Fibroblast of lung (primary cell): ENCODE results near the gene GPM6B. TPM values are rescaled to one million over a fixed set of nuclear protein-coding genes. Genes with fewer than 3 reads are reported as not detected.

Experiments used
- DNase-seq, 2 donors: peaks; one replicate each; pipeline versions ENCODE4 v3.0.0 to v3.0.0-alpha.2; 2010; ENCODE audit warnings: low read depth in 2 of 2
- H2AFZ ChIP-seq: 2 replicates; pipeline ENCODE4 v1.5.1; 2012; ENCODE audit warnings: low read length, control low read depth, inconsistent platforms
- H3K27ac ChIP-seq: 2 replicates; pipeline ENCODE4 v1.5.1; 2011; ENCODE audit warnings: low read length, control low read depth; ENCODE audit not compliant: insufficient read depth
- H3K27me3 ChIP-seq: 2 replicates; pipeline ENCODE4 v1.5.1; 2011; ENCODE audit warnings: mild to moderate bottlenecking, low read length; ENCODE audit not compliant: control insufficient read depth, insufficient read depth
- H3K36me3 ChIP-seq: 2 replicates; pipeline ENCODE4 v1.5.1; 2011; ENCODE audit warnings: low read length; ENCODE audit not compliant: control insufficient read depth, insufficient read depth
- H3K4me1 ChIP-seq: 2 replicates; pipeline ENCODE4 v1.5.1; 2011; ENCODE audit warnings: low read length; ENCODE audit not compliant: control insufficient read depth, insufficient read depth; ENCODE audit errors: extremely low read depth
- H3K4me2 ChIP-seq: 2 replicates; pipeline ENCODE4 v1.5.1; 2011; ENCODE audit warnings: low read length, control low read depth; ENCODE audit not compliant: insufficient read depth; ENCODE audit errors: extremely low read depth
- H3K4me3 ChIP-seq, 4 experiments: fragments of 200-600 bp in 1 of 4; sonication (generic) in 1 of 4; replicated peaks in 1 of 4; 2 replicates each; pipeline ENCODE4 v1.5.1; 2011 to 2016; ENCODE audit warnings: low read length in 4 of 4, low read depth in 3 of 4, mild to moderate bottlenecking in 3 of 4, control low read depth in 2 of 4, inconsistent platforms in 1 of 4, mixed read lengths in 1 of 4; ENCODE audit not compliant: insufficient read depth in 1 of 4; ENCODE audit errors: control extremely low read depth in 1 of 4
- H3K79me2 ChIP-seq: 2 replicates; pipeline ENCODE4 v1.5.1; 2012; ENCODE audit warnings: mild to moderate bottlenecking, low read length, inconsistent platforms; ENCODE audit not compliant: control insufficient read depth, insufficient read depth
- H3K9ac ChIP-seq: 2 replicates; pipeline ENCODE4 v1.5.1; 2011; ENCODE audit warnings: mild to moderate bottlenecking, low read length, control low read depth; ENCODE audit not compliant: insufficient read depth
- H3K9me3 ChIP-seq: 2 replicates; pipeline ENCODE4 v1.5.1; 2012; ENCODE audit warnings: low read depth, low read length; ENCODE audit not compliant: control insufficient read depth, insufficient read depth
- H4K20me1 ChIP-seq: 2 replicates; pipeline ENCODE4 v1.5.1; 2011; ENCODE audit warnings: low read length; ENCODE audit not compliant: control insufficient read depth, insufficient read depth; ENCODE audit errors: extremely low read depth
- EZH2 ChIP-seq: IDR thresholded peaks from 2 replicates; pipeline ENCODE4 v1.5.1; 2012; ENCODE audit warnings: low read length, control low read depth, mild to moderate bottlenecking; ENCODE audit errors: missing control alignments
- polyA plus RNA-seq, 2 donors: library from polyadenylated mRNA; depleted of rRNA in 1 of 2; stranded (reverse) in 1 of 2; unstranded in 1 of 2; fragments of >200 nt; gene quantifications; 2 replicates each; pipeline ENCODE4 v1.2.1, GENCODE V29; 2011 to 2012; ENCODE audit warnings: missing spikeins in 1 of 2
- total RNA-seq: library from RNA; depleted of rRNA; stranded (reverse); fragments of >200 nt; gene quantifications from 2 replicates; pipeline ENCODE4 v1.2.1, GENCODE V29; 2014
- TF ChIP-seq, protein P1 (sequence below), 2 donors: IDR thresholded peaks in 1 of 2; conservative IDR thresholded peaks in 1 of 2; 1 replicate in 1 of 2; 2 replicates in 1 of 2; pipeline ENCODE4 v1.5.1; 2011 to 2012; ENCODE audit warnings: low read length in 2 of 2, control low read depth in 1 of 2, inconsistent platforms in 1 of 2, low read depth in 1 of 2, mild to moderate bottlenecking in 1 of 2

Gene GPM6B
- total and polyA plus RNA-seq, 2 donors (not counting 1 experiment from before 2014, with no cell fraction given), result 0.99 to 5.2 TPM

DNA sequence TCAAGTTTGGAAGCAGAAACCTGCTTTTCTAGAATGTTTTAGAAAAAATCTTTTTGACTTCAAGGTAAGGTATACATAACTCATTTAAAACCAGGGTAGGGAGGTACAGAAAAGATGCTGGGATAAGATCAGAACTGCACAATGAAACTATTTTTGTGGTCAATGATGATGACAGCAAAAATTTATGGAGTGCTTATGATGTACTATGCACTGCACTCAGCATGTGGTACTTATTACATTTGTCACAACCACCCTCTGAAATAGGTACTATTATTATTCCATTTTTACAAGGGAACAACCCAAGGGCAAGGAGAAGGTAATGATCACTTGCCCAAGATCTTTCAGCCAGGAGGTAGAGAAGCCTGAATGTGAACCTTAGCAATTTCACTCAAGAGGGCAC is 8.0 kb downstream of the GPM6B start:
- Histone ChIP-seq H3K4me2 (no peak overlapping the region), H3K27me3 (no peaks in the 10 kb centered on the region), H3K27ac (no peak overlapping the region), H3K9ac (no peak overlapping the region), H4K20me1 (no peaks in the 10 kb centered on the region), H3K36me3 (no peaks in the 10 kb centered on the region), H2AFZ (no peak overlapping the region), H3K4me3 (no peak overlapping the region), H3K79me2 (no peaks in the 10 kb centered on the region), H3K4me1 (no peaks in the 10 kb centered on the region), H3K9me3 (no peaks in the 10 kb centered on the region)
- no peak for TF ChIP-seq EZH2
- TF ChIP-seq, protein P1, sequence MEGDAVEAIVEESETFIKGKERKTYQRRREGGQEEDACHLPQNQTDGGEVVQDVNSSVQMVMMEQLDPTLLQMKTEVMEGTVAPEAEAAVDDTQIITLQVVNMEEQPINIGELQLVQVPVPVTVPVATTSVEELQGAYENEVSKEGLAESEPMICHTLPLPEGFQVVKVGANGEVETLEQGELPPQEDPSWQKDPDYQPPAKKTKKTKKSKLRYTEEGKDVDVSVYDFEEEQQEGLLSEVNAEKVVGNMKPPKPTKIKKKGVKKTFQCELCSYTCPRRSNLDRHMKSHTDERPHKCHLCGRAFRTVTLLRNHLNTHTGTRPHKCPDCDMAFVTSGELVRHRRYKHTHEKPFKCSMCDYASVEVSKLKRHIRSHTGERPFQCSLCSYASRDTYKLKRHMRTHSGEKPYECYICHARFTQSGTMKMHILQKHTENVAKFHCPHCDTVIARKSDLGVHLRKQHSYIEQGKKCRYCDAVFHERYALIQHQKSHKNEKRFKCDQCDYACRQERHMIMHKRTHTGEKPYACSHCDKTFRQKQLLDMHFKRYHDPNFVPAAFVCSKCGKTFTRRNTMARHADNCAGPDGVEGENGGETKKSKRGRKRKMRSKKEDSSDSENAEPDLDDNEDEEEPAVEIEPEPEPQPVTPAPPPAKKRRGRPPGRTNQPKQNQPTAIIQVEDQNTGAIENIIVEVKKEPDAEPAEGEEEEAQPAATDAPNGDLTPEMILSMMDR (conservative IDR thresholded peaks at IDR 0.05 in 1 of 2, IDR thresholded peaks at IDR 0.05 in 1 of 2; ENCODE audit: low read depth in 1 of 2, low read length in 2 of 2), result no peak
- DNase-seq, result peak in 1 of 2 donors; percentile 25

DNA sequence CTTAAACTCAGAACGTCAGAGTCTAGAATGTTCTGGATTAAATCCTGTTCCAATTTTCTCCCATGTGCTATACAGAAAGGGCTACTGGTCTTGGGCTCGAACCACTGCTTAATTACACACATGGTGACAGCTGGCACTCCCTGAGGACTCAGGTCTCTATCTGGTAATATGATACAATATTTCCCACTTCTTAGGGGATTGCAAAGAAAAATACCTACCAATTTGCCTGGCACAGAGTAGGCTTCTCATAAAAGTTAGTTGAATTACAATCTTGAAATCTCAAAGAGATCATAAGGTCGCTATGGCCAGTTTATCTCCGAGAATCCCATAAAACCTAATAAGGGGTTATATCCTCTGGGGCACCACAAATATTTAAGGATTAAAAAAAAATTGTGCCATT is 8.6 kb downstream of the GPM6B start:
- no peak overlapping the region for H3K27ac ChIP-seq
- no peaks in the 10 kb centered on the region for H3K27me3 ChIP-seq
- H2AFZ ChIP-seq, result no peak overlapping the region
- H3K79me2 ChIP-seq, result no peaks in the 10 kb centered on the region
- no peak overlapping the region for H3K4me2 ChIP-seq
- H3K4me1 ChIP-seq, result no peaks in the 10 kb centered on the region
- no peak overlapping the region for H3K9ac ChIP-seq
- H3K36me3 ChIP-seq, result no peaks in the 10 kb centered on the region
- no peak for DNase-seq
- H3K4me3 ChIP-seq, result no peak overlapping the region
- H4K20me1 ChIP-seq, result no peaks in the 10 kb centered on the region
- no peaks in the 10 kb centered on the region for H3K9me3 ChIP-seq
- no peak for TF ChIP-seq EZH2
- TF ChIP-seq, protein P1 (conservative IDR thresholded peaks at IDR 0.05 in 1 of 2, IDR thresholded peaks at IDR 0.05 in 1 of 2; ENCODE audit: low read depth in 1 of 2, low read length in 2 of 2), result no peak

DNA sequence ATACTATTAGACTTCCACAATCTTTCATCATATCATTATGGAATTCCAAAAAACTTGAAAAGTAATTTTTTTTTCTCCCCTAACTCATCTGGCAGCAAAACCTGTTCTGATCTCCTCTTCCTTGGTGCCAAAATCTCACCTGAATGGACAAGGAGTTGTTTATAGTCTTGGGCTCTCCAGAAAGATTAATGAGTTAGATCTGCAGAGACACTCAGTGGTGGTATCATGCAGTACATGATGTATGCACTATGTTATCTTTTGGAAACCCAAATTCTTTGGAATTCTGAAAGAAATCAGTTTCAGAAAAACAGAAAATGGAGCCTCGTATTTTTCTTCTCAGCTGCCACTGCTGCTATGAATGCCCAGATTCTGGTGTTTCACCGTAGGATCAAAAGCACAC is 11.7 kb downstream of the GPM6B start:
- no peaks in the 10 kb centered on the region for H3K79me2 ChIP-seq
- no peaks in the 10 kb centered on the region for H3K9me3 ChIP-seq
- H3K4me3 ChIP-seq, result no peak overlapping the region
- DNase-seq, result no peak
- H3K27me3 ChIP-seq, result no peaks in the 10 kb centered on the region
- no peaks in the 10 kb centered on the region for H3K36me3 ChIP-seq
- H3K4me1 ChIP-seq, result no peaks in the 10 kb centered on the region
- no peak overlapping the region for H3K27ac ChIP-seq
- no peak overlapping the region for H2AFZ ChIP-seq
- H4K20me1 ChIP-seq, result no peaks in the 10 kb centered on the region
- H3K4me2 ChIP-seq, result no peak overlapping the region
- no peak for TF ChIP-seq EZH2
- TF ChIP-seq, protein P1 (conservative IDR thresholded peaks at IDR 0.05 in 1 of 2, IDR thresholded peaks at IDR 0.05 in 1 of 2; ENCODE audit: low read depth in 1 of 2, low read length in 2 of 2), result no peak
- no peak overlapping the region for H3K9ac ChIP-seq
